ENCODE data around the gene SRM.
"Not testable (repeated sequence)": the region's sequence is repeated elsewhere in the genome, so short reads cannot be mapped to it uniquely, and the experiment has no call there.

DNA sequence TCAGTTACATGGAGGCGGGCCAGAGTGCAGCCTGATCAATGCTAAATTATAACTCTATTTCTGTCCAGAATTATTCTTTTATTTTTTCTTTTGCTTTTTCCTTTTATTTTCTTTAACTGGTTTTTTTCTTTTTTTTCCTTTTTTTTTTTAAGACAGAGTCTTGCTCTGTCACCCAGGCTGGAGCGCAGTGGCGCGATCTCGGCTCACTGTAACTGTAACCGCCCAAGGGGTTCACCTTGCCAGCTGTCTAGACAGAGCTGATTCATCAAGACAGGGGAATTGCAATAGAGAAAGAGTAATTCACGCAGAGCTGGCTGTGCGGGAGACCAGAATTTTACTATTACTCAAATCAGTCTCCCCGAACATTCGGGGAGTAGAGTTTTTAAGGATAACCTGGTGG lies 8.7 kb downstream of the SRM start:
- TF ChIP-seq POLR2A, CTCF, POLR2AphosphoS5 (IDR thresholded peaks at IDR 0.05): not testable (repeated sequence)
